ENCODE data around the gene MAPKAPK3.

MAPKAPK3 gene

GRCh38 chr3:50572158-50572557 is 44.8 kb upstream of the MAPKAPK3 start:
- peak; percentile 73 to 85 (median 77) for DNase-seq
- CTCF ChIA-PET = interaction anchor here (0.5 to 18.0 kb wide), 9 partner anchors 9 to 938 kb away, joined by 3 to 799 read pairs (median 8); partner anchors contain the start of genes CISH and MAPKAPK3
- WGBS (ENCODE audit: insufficient coverage) = 29% methylated on average over 1 of the region's 1 CpG
- Histone ChIP-seq H3K27me3 (replicated peaks in 2 of 5; ENCODE audit: control insufficient read depth in 4 of 5, insufficient read depth in 5 of 5, low read length in 4 of 5) (peaks cover 0 to 2% (median 0%) of the 10 kb centered on the region in 5 experiments), H3K4me1 (ENCODE audit: control extremely low read depth in 1 of 4, control insufficient read depth in 4 of 4, insufficient read depth in 4 of 4, low read length in 3 of 4) (peaks cover 7 to 70% (median 44%) of the 10 kb centered on the region in 4 experiments), H3K9me3 (ENCODE audit: control extremely low read depth in 1 of 5, control insufficient read depth in 4 of 5, insufficient read depth in 2 of 5, low read depth in 1 of 5, low read length in 4 of 5) (no peaks in the 10 kb centered on the region), H3K36me3 (ENCODE audit: control insufficient read depth in 4 of 4, insufficient read depth in 4 of 4, low read length in 3 of 4) (peaks cover 0 to 15% (median 11%) of the 10 kb centered on the region in 4 experiments), H3K4me3 (ENCODE audit: control insufficient read depth in 1 of 7, extremely low read depth in 1 of 7, insufficient read depth in 4 of 7, low read depth in 2 of 7, low read length in 6 of 7) (peak overlapping the region in 1 of 7 experiments; percentile 40), H3K27ac (ENCODE audit: insufficient read depth in 1 of 2, low read depth in 1 of 2, low read length in 2 of 2, poor library complexity in 1 of 2, severe bottlenecking in 2 of 2) (peak overlapping the region in 1 of 2 experiments; percentile 14)
- POLR2A ChIA-PET = interaction anchor here (0.6 to 1.3 kb wide), 3 partner anchors 38 to 41 kb away, joined by 3 to 5 read pairs (median 5); partner anchors contain the start of gene CISH

GRCh38 chr3:50572801-50573371 is 44.1 kb upstream of the MAPKAPK3 start:
- Histone ChIP-seq H3K4me1 (ENCODE audit: control extremely low read depth in 1 of 4, control insufficient read depth in 4 of 4, insufficient read depth in 4 of 4, low read length in 3 of 4) (peaks cover 7 to 73% (median 39%) of the 10 kb centered on the region in 4 experiments), H3K27ac (ENCODE audit: insufficient read depth in 1 of 2, low read depth in 1 of 2, low read length in 2 of 2, poor library complexity in 1 of 2, severe bottlenecking in 2 of 2) (peak overlapping the region in 1 of 2 experiments; percentile 35), H3K4me3 (ENCODE audit: control insufficient read depth in 1 of 7, extremely low read depth in 1 of 7, insufficient read depth in 4 of 7, low read depth in 2 of 7, low read length in 6 of 7) (peak overlapping the region in 1 of 7 experiments; percentile 40), H3K36me3 (ENCODE audit: control insufficient read depth in 4 of 4, insufficient read depth in 4 of 4, low read length in 3 of 4) (peaks cover 0 to 22% (median 16%) of the 10 kb centered on the region in 4 experiments), H3K27me3 (replicated peaks in 2 of 5; ENCODE audit: control insufficient read depth in 4 of 5, insufficient read depth in 5 of 5, low read length in 4 of 5) (peaks cover 0 to 2% (median 0%) of the 10 kb centered on the region in 5 experiments), H3K9me3 (ENCODE audit: control extremely low read depth in 1 of 5, control insufficient read depth in 4 of 5, insufficient read depth in 2 of 5, low read depth in 1 of 5, low read length in 4 of 5) (no peaks in the 10 kb centered on the region)
- POLR2A ChIA-PET = interaction anchor here (1.2 to 1.3 kb wide), 2 partner anchors 39 to 41 kb away, joined by 5 read pairs; partner anchors contain the start of gene CISH
- CTCF ChIA-PET = interaction anchor here (1.1 to 18.0 kb wide), 8 partner anchors 8 to 806 kb away, joined by 3 to 799 read pairs (median 10); partner anchors contain the start of genes CISH and MAPKAPK3
- 71% methylated on average over 4 of the region's 4 CpGs for WGBS (ENCODE audit: insufficient coverage)
- DNase-seq = no peak

GRCh38 chr3:50573566-50574443 is 43.1 kb upstream of the MAPKAPK3 start:
- Histone ChIP-seq H3K4me3 (ENCODE audit: control insufficient read depth in 1 of 7, extremely low read depth in 1 of 7, insufficient read depth in 4 of 7, low read depth in 2 of 7, low read length in 6 of 7) (no peak overlapping the region), H3K9me3 (ENCODE audit: control extremely low read depth in 1 of 5, control insufficient read depth in 4 of 5, insufficient read depth in 2 of 5, low read depth in 1 of 5, low read length in 4 of 5) (no peaks in the 10 kb centered on the region), H3K4me1 (ENCODE audit: control extremely low read depth in 1 of 4, control insufficient read depth in 4 of 4, insufficient read depth in 4 of 4, low read length in 3 of 4) (peaks cover 7 to 65% (median 30%) of the 10 kb centered on the region in 4 experiments), H3K27me3 (replicated peaks in 2 of 5; ENCODE audit: control insufficient read depth in 4 of 5, insufficient read depth in 5 of 5, low read length in 4 of 5) (no peaks in the 10 kb centered on the region), H3K36me3 (ENCODE audit: control insufficient read depth in 4 of 4, insufficient read depth in 4 of 4, low read length in 3 of 4) (peaks cover 0 to 29% (median 23%) of the 10 kb centered on the region in 4 experiments), H3K27ac (ENCODE audit: insufficient read depth in 1 of 2, low read depth in 1 of 2, low read length in 2 of 2, poor library complexity in 1 of 2, severe bottlenecking in 2 of 2) (no peak overlapping the region)
- ChIA-PET POLR2A (no interaction called here), CTCF (interaction anchor here (1.1 to 18.0 kb wide), 6 partner anchors 10 to 224 kb away, joined by 3 to 799 read pairs (median 10); partner anchors contain the start of genes CISH and MAPKAPK3)
- WGBS (ENCODE audit: insufficient coverage) = 86% methylated on average over 6 of the region's 8 CpGs
- DNase-seq = no peak

- Histone ChIP-seq H3K9me3 (ENCODE audit: control extremely low read depth in 1 of 5, control insufficient read depth in 4 of 5, insufficient read depth in 2 of 5, low read depth in 1 of 5, low read length in 4 of 5) (no peaks in the 10 kb centered on the region), H3K4me1 (ENCODE audit: control extremely low read depth in 1 of 4, control insufficient read depth in 4 of 4, insufficient read depth in 4 of 4, low read length in 3 of 4) (peaks cover 7 to 64% (median 27%) of the 10 kb centered on the region in 4 experiments), H3K36me3 (ENCODE audit: control insufficient read depth in 4 of 4, insufficient read depth in 4 of 4, low read length in 3 of 4) (peaks cover 0 to 33% (median 25%) of the 10 kb centered on the region in 4 experiments), H3K27me3 (replicated peaks in 2 of 5; ENCODE audit: control insufficient read depth in 4 of 5, insufficient read depth in 5 of 5, low read length in 4 of 5) (no peaks in the 10 kb centered on the region), H3K27ac (ENCODE audit: insufficient read depth in 1 of 2, low read depth in 1 of 2, low read length in 2 of 2, poor library complexity in 1 of 2, severe bottlenecking in 2 of 2) (peak overlapping the region in 1 of 2 experiments; percentile 14), H3K4me3 (ENCODE audit: control insufficient read depth in 1 of 7, extremely low read depth in 1 of 7, insufficient read depth in 4 of 7, low read depth in 2 of 7, low read length in 6 of 7) (no peak overlapping the region)
- ChIA-PET POLR2A (no interaction called here), CTCF (interaction anchor here (1.5 to 18.0 kb wide), 4 partner anchors 9 to 79 kb away, joined by 5 to 799 read pairs (median 108); partner anchors contain the start of genes CISH and MAPKAPK3)
- WGBS (ENCODE audit: insufficient coverage) = no CpG with 5 or more reads among the region's 1 CpG
- DNase-seq = no peak
Observed at GRCh38 chr3:50574444-50574831, 42.5 kb upstream of the MAPKAPK3 start.

GRCh38 chr3:50575372-50575771 is 41.6 kb upstream of the MAPKAPK3 start:
- H3K4me3 ChIP-seq (ENCODE audit: control insufficient read depth in 1 of 7, extremely low read depth in 1 of 7, insufficient read depth in 4 of 7, low read depth in 2 of 7, low read length in 6 of 7) = no peak overlapping the region
- ChIA-PET CTCF (interaction anchor here (0.9 to 18.0 kb wide), 4 partner anchors 8 to 40 kb away, joined by 3 to 799 read pairs (median 104); partner anchors contain the start of genes CISH and MAPKAPK3), POLR2A (interaction anchor here (1.2 kb wide), 1 partner anchor 11 kb away, joined by 5 read pairs; no protein-coding TSS in a partner anchor)
- H3K27me3 ChIP-seq (replicated peaks in 2 of 5; ENCODE audit: control insufficient read depth in 4 of 5, insufficient read depth in 5 of 5, low read length in 4 of 5) = no peaks in the 10 kb centered on the region
- no peaks in the 10 kb centered on the region for H3K9me3 ChIP-seq (ENCODE audit: control extremely low read depth in 1 of 5, control insufficient read depth in 4 of 5, insufficient read depth in 2 of 5, low read depth in 1 of 5, low read length in 4 of 5)
- no peak overlapping the region for H3K27ac ChIP-seq (ENCODE audit: insufficient read depth in 1 of 2, low read depth in 1 of 2, low read length in 2 of 2, poor library complexity in 1 of 2, severe bottlenecking in 2 of 2)
- H3K4me1 ChIP-seq (ENCODE audit: control extremely low read depth in 1 of 4, control insufficient read depth in 4 of 4, insufficient read depth in 4 of 4, low read length in 3 of 4) = peaks cover 2 to 59% (median 20%) of the 10 kb centered on the region in 4 experiments
- WGBS (ENCODE audit: insufficient coverage) = 100% methylated on average over 1 of the region's 6 CpGs
- H3K36me3 ChIP-seq (ENCODE audit: control insufficient read depth in 4 of 4, insufficient read depth in 4 of 4, low read length in 3 of 4) = peaks cover 0 to 43% (median 32%) of the 10 kb centered on the region in 4 experiments
- no peak for DNase-seq

- WGBS (ENCODE audit: insufficient coverage) = 100% methylated on average over 2 of the region's 2 CpGs
Observed at GRCh38 chr3:50577348-50577747, 39.6 kb upstream of the MAPKAPK3 start.

More at GRCh38 chr3:50577348-50577747, 39.6 kb upstream of the MAPKAPK3 start:
- Histone ChIP-seq H3K27ac (ENCODE audit: insufficient read depth in 1 of 2, low read depth in 1 of 2, low read length in 2 of 2, poor library complexity in 1 of 2, severe bottlenecking in 2 of 2) (no peak overlapping the region), H3K36me3 (ENCODE audit: control insufficient read depth in 4 of 4, insufficient read depth in 4 of 4, low read length in 3 of 4) (peaks cover 0 to 61% (median 43%) of the 10 kb centered on the region in 4 experiments), H3K4me3 (ENCODE audit: control insufficient read depth in 1 of 7, extremely low read depth in 1 of 7, insufficient read depth in 4 of 7, low read depth in 2 of 7, low read length in 6 of 7) (no peak overlapping the region), H3K4me1 (ENCODE audit: control extremely low read depth in 1 of 4, control insufficient read depth in 4 of 4, insufficient read depth in 4 of 4, low read length in 3 of 4) (peaks cover 0 to 46% (median 19%) of the 10 kb centered on the region in 4 experiments), H3K27me3 (replicated peaks in 2 of 5; ENCODE audit: control insufficient read depth in 4 of 5, insufficient read depth in 5 of 5, low read length in 4 of 5) (no peaks in the 10 kb centered on the region), H3K9me3 (ENCODE audit: control extremely low read depth in 1 of 5, control insufficient read depth in 4 of 5, insufficient read depth in 2 of 5, low read depth in 1 of 5, low read length in 4 of 5) (no peaks in the 10 kb centered on the region)
- no peak for DNase-seq
- ChIA-PET POLR2A (no interaction called here), CTCF (interaction anchor here (2.9 to 18.0 kb wide), 4 partner anchors 7 to 75 kb away, joined by 8 to 799 read pairs (median 108); partner anchors contain the start of genes CISH, HEMK1 and MAPKAPK3)

Measured in common myeloid progenitor, CD34-positive (primary cell).